CD14-positive monocyte (primary cell): ENCODE results near the gene ZNRF1. TPM values are rescaled to one million over a fixed set of nuclear protein-coding genes. Genes with fewer than 3 reads are reported as not detected.
A peak's percentile ranks its signal among the peaks of the same experiment; 100 is the strongest.

Source experiments
- DNase-seq, 3 donors: peaks; one replicate each; pipeline ENCODE4 v3.0.0-alpha.2; 2011 to 2022
- H2AFZ ChIP-seq: 2 replicates; pipeline ENCODE4 v1.6.0; 2012; ENCODE audit warnings: mild to moderate bottlenecking, low read depth, low read length, inconsistent platforms; ENCODE audit not compliant: insufficient read depth, poor library complexity, severe bottlenecking
- H3K27ac ChIP-seq, 2 donors: 1 replicate in 1 of 2; 2 replicates in 1 of 2; pipeline ENCODE4 v1.5.1; 2012 to 2013; ENCODE audit warnings: low read length in 2 of 2, control low read depth in 1 of 2, inconsistent platforms in 1 of 2, low read depth in 1 of 2, mild to moderate bottlenecking in 1 of 2
- H3K27me3 ChIP-seq, 2 donors: one replicate each; pipeline versions ENCODE4 v1.6.0 to v1.6.1; 2011 to 2013; ENCODE audit warnings: low read length in 2 of 2; ENCODE audit not compliant: control insufficient read depth in 2 of 2, insufficient read depth in 2 of 2
- H3K36me3 ChIP-seq, 2 donors: replicated peaks in 1 of 2; 1 replicate in 1 of 2; 2 replicates in 1 of 2; pipeline versions ENCODE4 v1.5.1 to v1.6.1; 2012 to 2013; ENCODE audit warnings: low read length in 2 of 2, control low read depth in 1 of 2, inconsistent platforms in 1 of 2, mild to moderate bottlenecking in 1 of 2; ENCODE audit not compliant: insufficient read depth in 2 of 2, control insufficient read depth in 1 of 2
- H3K4me1 ChIP-seq, 2 donors: 1 replicate in 1 of 2; 2 replicates in 1 of 2; pipeline versions ENCODE4 v1.5.1 to v1.6.1; 2012 to 2013; ENCODE audit warnings: low read length in 2 of 2, control low read depth in 1 of 2, inconsistent platforms in 1 of 2, mild to moderate bottlenecking in 1 of 2, moderate library complexity in 1 of 2; ENCODE audit not compliant: insufficient read depth in 2 of 2, control insufficient read depth in 1 of 2
- H3K4me2 ChIP-seq: replicated peaks from 2 replicates; pipeline ENCODE3; 2012; ENCODE audit warnings: low read length, moderate library complexity, mild to moderate bottlenecking; ENCODE audit not compliant: poor library complexity, severe bottlenecking; ENCODE audit errors: extremely low read depth
- H3K4me3 ChIP-seq, 3 experiments: fragments of 200-600 bp in 1 of 3; sonication (generic) in 1 of 3; replicated peaks in 1 of 3; 1 replicate in 2 of 3; 2 replicates in 1 of 3; pipeline ENCODE4 v1.5.1; 2011 to 2013; ENCODE audit warnings: low read length in 3 of 3, mild to moderate bottlenecking in 3 of 3, control low read depth in 2 of 3, low read depth in 2 of 3, inconsistent platforms in 1 of 3, moderate library complexity in 1 of 3
- H3K79me2 ChIP-seq: 2 replicates; pipeline ENCODE4 v1.6.0; 2012; ENCODE audit warnings: mild to moderate bottlenecking, control low read depth, inconsistent platforms, low read length, moderate library complexity; ENCODE audit not compliant: insufficient read depth
- H3K9ac ChIP-seq: 2 replicates; pipeline ENCODE4 v1.6.0; 2017; ENCODE audit warnings: low read length, mild to moderate bottlenecking; ENCODE audit not compliant: insufficient read depth, poor library complexity, severe bottlenecking
- H3K9me3 ChIP-seq, 2 donors: replicated peaks in 1 of 2; 1 replicate in 1 of 2; 2 replicates in 1 of 2; pipeline versions ENCODE4 v1.5.1 to v1.6.1; 2012 to 2013; ENCODE audit warnings: low read length in 2 of 2, control low read depth in 1 of 2; ENCODE audit not compliant: control insufficient read depth in 1 of 2, insufficient read depth in 1 of 2
- H4K20me1 ChIP-seq: 2 replicates; pipeline ENCODE4 v1.6.0; 2012; ENCODE audit warnings: mild to moderate bottlenecking, low read length, control low read depth, moderate library complexity; ENCODE audit not compliant: insufficient read depth
- H3K27ac Mint-ChIP-seq, 7 donors: one replicate each; pipeline ENCODE4 v1.8.0; 2020; ENCODE audit warnings: mild to moderate bottlenecking in 7 of 7, mixed read lengths in 7 of 7, moderate library complexity in 6 of 7, inconsistent platforms in 2 of 7
- H3K27me3 Mint-ChIP-seq, 3 donors: one replicate each; pipeline ENCODE4 v1.8.0; 2021 to 2022; ENCODE audit warnings: low read depth in 3 of 3, mild to moderate bottlenecking in 3 of 3, mixed read lengths in 3 of 3, moderate library complexity in 3 of 3, inconsistent platforms in 1 of 3
- H3K36me3 Mint-ChIP-seq, 2 donors: one replicate each; pipeline ENCODE4 v1.8.0; 2020; ENCODE audit warnings: mixed read lengths in 2 of 2, inconsistent platforms in 1 of 2, mild to moderate bottlenecking in 1 of 2
- H3K4me1 Mint-ChIP-seq: one replicate; pipeline ENCODE4 v1.8.0; 2020; ENCODE audit warnings: mild to moderate bottlenecking, mixed read lengths
- H3K4me3 Mint-ChIP-seq, 2 donors: one replicate each; pipeline ENCODE4 v1.8.0; 2020; ENCODE audit warnings: mild to moderate bottlenecking in 2 of 2, mixed read lengths in 2 of 2, moderate library complexity in 1 of 2
- H3K9me3 Mint-ChIP-seq, 7 donors: one replicate each; pipeline ENCODE4 v1.8.0; 2020 to 2022; ENCODE audit warnings: mixed read lengths in 7 of 7, mild to moderate bottlenecking in 6 of 7, moderate library complexity in 6 of 7, inconsistent platforms in 2 of 7
- WGBS: methylation state at CpG from one replicate; pipeline ENCODE4 v1.1.5; 2013; ENCODE audit warnings: missing lambda C conversion rate; ENCODE audit not compliant: insufficient coverage; 5-methylcytosine and 5-hydroxymethylcytosine counted together
- intact Hi-C, 2 donors: fragments of 100-400 bp; cut with micrococcal nuclease; formaldehyde crosslinking; loops; one replicate each; pipeline versions ENCODE4 v1.15.0 to v1.15.1; 2023
- polyA plus RNA-seq, 3 donors: library from polyadenylated mRNA; depleted of rRNA in 1 of 3; unstranded in 2 of 3; stranded (reverse) in 1 of 3; fragments of 300-500 nt in 2 of 3; fragments of >200 nt in 1 of 3; fragmentation: Illumina TruSeq in 2 of 3; gene quantifications; 1 replicate in 2 of 3; 2 replicates in 1 of 3; pipeline ENCODE4 v1.2.3, GENCODE V29; 2012 to 2021
- TF ChIP-seq, protein P1 (sequence below): fragments of 200-600 bp; IDR thresholded peaks from one replicate; pipeline ENCODE4 v1.8.0; 2022; ENCODE audit warnings: antibody characterized with exemption, mild to moderate bottlenecking

ZNRF1 gene
- polyA plus RNA-seq, 3 donors = 1.9 to 5.3 (median 4.3) TPM

DNA sequence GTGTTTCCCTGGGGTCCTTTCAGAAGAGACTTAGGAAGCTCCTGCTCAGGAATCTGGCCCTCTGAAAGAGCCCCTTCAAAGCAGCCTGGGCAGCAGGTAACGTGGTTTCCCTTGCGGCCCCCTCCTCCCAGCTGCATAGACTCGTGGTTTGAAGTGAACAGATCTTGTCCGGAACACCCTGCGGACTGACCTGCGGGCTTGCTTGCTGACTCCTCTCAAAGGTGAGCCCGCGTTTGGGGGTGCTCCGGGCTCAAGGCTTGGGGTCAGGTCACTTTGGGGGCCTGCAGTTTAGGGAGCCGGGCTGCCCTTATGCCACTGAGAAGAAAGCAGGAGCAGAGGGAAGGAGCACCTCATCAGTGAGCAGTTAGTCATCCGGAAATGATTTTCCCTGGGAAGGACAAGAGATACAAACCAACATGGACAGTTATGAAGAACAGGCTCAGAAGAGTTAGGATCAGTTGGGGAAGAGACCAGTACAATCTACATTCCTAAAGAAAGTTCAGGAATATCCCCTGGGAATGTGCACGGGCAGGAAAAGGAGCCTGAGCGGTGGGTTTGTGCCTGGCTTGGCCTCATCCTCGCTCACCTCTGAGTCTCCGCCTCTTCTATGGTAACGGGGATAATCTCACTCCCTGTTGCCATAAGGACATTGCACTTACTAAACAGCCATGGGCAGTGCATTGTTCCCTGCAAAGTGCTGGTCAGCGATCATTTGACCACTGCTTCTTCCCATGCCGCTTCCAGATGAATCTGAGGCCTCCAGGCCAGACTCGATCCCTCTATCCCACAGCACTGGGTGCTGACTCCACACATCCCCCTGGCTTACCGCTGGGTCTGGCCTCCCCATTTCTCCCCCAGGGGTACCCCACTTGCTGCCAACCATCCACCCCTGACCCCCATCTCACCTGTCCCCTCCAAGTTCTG, 107.8 kb downstream of the ZNRF1 start:
- peaks cover 76% of the 10 kb centered on the region for H3K4me1 Mint-ChIP-seq
- intact Hi-C loops = no loop called here
- H3K4me3 Mint-ChIP-seq = peak overlapping the region in 1 of 2 donors; percentile 71
- H4K20me1 ChIP-seq = no peaks in the 10 kb centered on the region
- peak overlapping the region; percentile 65 for H3K4me2 ChIP-seq
- H3K36me3 Mint-ChIP-seq = peaks cover 14 to 40% of the 10 kb centered on the region in 2 donors
- peak overlapping the region; percentile 88 for H2AFZ ChIP-seq
- H3K27me3 ChIP-seq = no peaks in the 10 kb centered on the region
- no peaks in the 10 kb centered on the region for H3K9me3 Mint-ChIP-seq
- H3K9me3 ChIP-seq = no peaks in the 10 kb centered on the region
- no peaks in the 10 kb centered on the region for H3K36me3 ChIP-seq
- H3K27ac ChIP-seq = peak overlapping the region; percentile 88 to 96
- peaks cover 78% of the 10 kb centered on the region in 2 donors for H3K4me1 ChIP-seq
- H3K27ac Mint-ChIP-seq = peak overlapping the region; percentile 90 to 96 (median 93)
- H3K79me2 ChIP-seq = peaks cover 4% of the 10 kb centered on the region
- peak overlapping the region in 1 of 3 experiments; percentile 62 for H3K4me3 ChIP-seq
- peaks cover 4 to 5% (median 4%) of the 10 kb centered on the region in 3 donors for H3K27me3 Mint-ChIP-seq
- TF ChIP-seq, protein P1, sequence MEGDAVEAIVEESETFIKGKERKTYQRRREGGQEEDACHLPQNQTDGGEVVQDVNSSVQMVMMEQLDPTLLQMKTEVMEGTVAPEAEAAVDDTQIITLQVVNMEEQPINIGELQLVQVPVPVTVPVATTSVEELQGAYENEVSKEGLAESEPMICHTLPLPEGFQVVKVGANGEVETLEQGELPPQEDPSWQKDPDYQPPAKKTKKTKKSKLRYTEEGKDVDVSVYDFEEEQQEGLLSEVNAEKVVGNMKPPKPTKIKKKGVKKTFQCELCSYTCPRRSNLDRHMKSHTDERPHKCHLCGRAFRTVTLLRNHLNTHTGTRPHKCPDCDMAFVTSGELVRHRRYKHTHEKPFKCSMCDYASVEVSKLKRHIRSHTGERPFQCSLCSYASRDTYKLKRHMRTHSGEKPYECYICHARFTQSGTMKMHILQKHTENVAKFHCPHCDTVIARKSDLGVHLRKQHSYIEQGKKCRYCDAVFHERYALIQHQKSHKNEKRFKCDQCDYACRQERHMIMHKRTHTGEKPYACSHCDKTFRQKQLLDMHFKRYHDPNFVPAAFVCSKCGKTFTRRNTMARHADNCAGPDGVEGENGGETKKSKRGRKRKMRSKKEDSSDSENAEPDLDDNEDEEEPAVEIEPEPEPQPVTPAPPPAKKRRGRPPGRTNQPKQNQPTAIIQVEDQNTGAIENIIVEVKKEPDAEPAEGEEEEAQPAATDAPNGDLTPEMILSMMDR = no peak
- 93% methylated on average over 20 of the region's 20 CpGs for WGBS
- DNase-seq = no peak
- H3K9ac ChIP-seq = peak overlapping the region; percentile 70

DNA sequence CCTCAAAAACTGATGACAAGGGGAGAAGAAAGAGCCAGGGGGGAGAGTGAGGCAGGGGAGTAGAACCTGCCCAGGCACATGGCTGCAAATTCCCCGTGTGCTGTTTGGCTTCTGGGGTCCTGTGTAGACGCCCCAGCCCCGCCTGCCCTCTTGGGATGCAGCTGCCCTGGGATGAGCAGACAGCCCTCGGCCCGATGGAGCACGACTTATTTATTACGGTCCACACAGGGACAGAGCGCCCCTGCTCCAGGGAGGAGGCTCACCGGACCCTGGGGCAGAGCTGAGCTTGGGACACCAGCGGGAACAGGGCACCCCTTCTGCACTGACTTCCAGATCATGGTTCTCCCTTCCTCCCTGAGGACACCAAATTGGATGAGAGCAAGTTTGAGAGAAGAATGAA, 108.7 kb downstream of the ZNRF1 start:
- peaks cover 9 to 14% (median 13%) of the 10 kb centered on the region in 3 donors for H3K27me3 Mint-ChIP-seq
- H3K9me3 ChIP-seq = no peaks in the 10 kb centered on the region
- peak overlapping the region in 1 of 2 donors; percentile 10 for H3K27ac ChIP-seq
- H3K27me3 ChIP-seq = peaks cover 0 to 9% of the 10 kb centered on the region in 2 donors
- intact Hi-C loops = no loop called here
- TF ChIP-seq, protein P1 = no peak
- peaks cover 83% of the 10 kb centered on the region for H3K4me1 Mint-ChIP-seq
- peaks cover 0 to 4% (median 0%) of the 10 kb centered on the region in 7 donors for H3K9me3 Mint-ChIP-seq
- H3K79me2 ChIP-seq = peaks cover 4% of the 10 kb centered on the region
- H3K4me3 ChIP-seq = no peak overlapping the region
- no peaks in the 10 kb centered on the region for H4K20me1 ChIP-seq
- peaks cover 16 to 42% of the 10 kb centered on the region in 2 donors for H3K36me3 Mint-ChIP-seq
- H3K27ac Mint-ChIP-seq = peak overlapping the region in 1 of 7 donors; percentile 83
- no peak overlapping the region for H2AFZ ChIP-seq
- WGBS = 97% methylated on average over 8 of the region's 10 CpGs
- no peak overlapping the region for H3K4me2 ChIP-seq
- H3K36me3 ChIP-seq = no peaks in the 10 kb centered on the region
- no peak overlapping the region for H3K9ac ChIP-seq
- peaks cover 87% of the 10 kb centered on the region in 2 donors for H3K4me1 ChIP-seq
- H3K4me3 Mint-ChIP-seq = no peak overlapping the region
- no peak for DNase-seq
